HS-5 (cell line): ENCODE measurements around the gene NOS1AP.
"Not testable (repeated sequence)": the region's sequence is repeated elsewhere in the genome, so short reads cannot be mapped to it uniquely, and the experiment has no call there.

Experiments
- DNase-seq: peaks from one replicate; pipeline ENCODE4 v3.0.0-alpha.2; 2012; ENCODE audit warnings: low read depth

Gene NOS1AP

DNA sequence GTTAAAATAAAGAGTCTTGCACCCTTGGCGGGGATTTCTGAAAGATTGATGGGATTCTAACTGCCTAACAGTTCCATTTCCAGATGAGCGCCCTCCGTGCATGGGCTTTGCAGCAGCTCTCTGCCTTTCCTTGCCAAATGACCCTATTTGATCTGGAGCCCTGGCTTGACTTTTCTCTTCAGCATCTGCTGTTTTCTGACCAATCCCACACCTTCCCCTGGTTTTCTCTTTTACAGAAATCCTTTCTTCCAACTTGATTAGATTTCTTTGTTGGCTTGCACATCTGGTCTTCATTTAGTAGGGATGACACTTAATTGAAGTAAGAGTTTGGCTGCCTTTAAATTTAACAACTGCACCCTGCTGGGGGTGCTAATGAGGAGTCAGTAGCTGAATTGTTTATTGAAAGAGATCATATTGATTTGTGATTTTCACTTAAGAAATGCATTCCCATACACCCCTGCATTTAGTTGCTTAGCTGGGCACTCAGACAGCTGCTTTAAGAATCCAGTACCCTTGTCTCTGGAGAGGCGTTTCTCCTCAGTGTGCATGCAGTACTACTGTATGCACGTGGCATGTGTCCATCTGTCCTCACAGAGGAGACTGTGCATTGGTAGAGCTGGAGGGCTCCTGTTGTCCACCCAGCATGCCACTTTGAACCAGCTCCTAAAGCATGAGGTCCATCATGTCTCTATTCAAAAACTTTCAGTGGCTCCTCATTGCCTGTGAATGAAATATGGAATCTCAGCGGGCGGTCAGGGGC is 99.7 kb downstream of the NOS1AP start:
- DNase-seq: no peak

- no peak for DNase-seq
These were observed 101.6 kb downstream of the NOS1AP start for GRCh38 chr1:162171111-162171510.

- no peak for DNase-seq
These were observed 103.0 kb downstream of the NOS1AP start for GRCh38 chr1:162172311-162173102.

GRCh38 chr1:162173607-162174006 is 104.1 kb downstream of the NOS1AP start:
- DNase-seq: not testable (repeated sequence)

GRCh38 chr1:162174027-162174426 is 104.5 kb downstream of the NOS1AP start:
- not testable (repeated sequence) for DNase-seq

GRCh38 chr1:162175379-162176081 is 106.0 kb downstream of the NOS1AP start:
- DNase-seq: no peak

DNA sequence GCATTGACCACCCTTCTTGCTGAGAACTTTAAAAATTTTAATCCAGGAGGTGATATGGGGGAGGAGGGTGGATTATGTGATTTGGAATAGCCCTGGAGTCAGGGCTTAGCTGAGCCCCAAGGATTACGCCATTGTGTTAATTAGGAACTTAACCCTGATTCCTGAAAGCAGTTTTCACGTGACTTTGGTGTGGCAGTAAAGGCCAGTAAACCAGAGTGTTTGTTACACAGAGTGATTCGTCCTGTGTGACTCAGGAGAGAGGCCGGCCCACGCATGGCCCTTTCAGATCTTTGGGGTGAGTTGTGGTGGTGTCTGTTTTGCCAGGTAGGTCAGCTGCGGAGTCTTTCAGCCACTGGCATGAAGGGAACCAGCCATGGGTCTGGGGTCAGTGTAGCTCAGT is 107.6 kb downstream of the NOS1AP start:
- peak; percentile 13 for DNase-seq

DNA sequence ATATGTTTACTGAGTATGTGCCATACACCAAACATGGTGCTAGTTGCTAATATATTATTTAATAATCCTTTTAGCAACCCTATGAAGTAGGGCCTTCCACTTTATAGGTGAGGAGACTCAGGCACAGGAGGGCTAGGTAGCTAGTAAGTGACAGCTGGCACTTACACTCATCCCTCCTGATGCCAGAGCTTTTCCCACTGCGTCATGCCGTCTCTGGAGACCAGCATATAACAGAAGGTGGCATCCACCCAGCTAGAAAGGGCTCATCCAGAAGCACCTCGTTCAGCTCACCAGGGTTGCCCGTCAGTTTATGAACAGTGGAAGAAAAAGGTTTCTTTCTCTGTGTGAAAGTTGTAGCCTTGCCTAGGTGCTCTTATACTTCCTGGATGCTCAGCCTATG is 108.9 kb downstream of the NOS1AP start:
- DNase-seq: no peak

GRCh38 chr1:162179121-162179520 is 109.6 kb downstream of the NOS1AP start:
- no peak for DNase-seq

- no peak for DNase-seq
These were observed 111.3 kb downstream of the NOS1AP start for GRCh38 chr1:162180813-162181212.

DNA sequence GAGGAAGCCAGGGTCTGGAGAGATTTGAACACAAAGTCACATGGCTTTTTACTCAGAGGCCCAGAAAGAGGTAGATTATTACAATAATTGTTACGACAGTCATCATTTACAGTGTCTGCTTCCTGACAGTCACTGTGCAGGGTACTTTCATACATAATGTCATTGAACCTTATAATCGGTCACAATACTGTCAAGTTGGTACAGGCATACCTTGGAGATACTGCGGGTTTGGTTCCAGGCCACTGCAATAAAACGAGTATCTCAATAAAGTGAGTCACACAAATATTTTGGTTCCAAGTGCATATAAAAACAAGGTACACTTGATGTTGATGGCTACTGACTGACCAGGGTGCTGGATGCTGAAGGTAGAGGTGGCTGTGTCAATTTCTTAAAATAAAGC is 112.6 kb downstream of the NOS1AP start:
- DNase-seq: no peak

DNA sequence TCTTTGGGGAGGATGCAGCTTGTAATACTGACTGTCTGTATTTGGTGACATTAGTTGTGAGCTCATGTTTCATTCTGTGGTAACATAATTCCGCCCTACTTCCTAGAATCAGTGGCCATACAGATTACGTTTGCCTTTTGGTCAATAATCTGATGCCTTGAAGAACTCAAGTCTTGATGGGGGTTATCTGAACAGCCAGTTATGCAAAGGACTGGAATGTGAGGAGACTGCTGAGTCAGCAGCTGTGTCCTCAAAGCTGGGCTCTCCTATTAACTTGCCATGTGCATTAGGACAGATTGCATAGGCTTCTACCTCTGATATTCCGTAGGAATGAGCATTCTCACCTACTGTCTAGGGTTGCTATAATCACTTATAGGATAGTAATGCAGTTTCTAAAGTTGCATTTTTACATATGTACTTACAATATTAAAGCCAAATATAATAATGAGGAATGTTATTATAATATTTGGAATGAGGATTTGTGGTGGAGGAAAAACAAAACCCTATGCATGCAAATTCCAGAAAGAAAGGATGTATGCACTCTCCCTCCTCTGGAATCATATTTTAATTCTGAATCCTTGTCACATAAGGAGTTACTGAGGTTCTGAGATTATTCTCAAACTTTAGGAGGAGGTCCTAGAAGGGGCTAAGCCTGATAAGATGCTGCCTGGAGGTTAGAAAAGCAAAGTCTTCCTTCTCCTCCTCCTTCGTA is 116.0 kb downstream of the NOS1AP start:
- DNase-seq: no peak

- no peak for DNase-seq
These were observed 116.5 kb downstream of the NOS1AP start for GRCh38 chr1:162186026-162186374.

- no peak for DNase-seq
These were observed 116.9 kb downstream of the NOS1AP start for GRCh38 chr1:162186406-162186805.

DNA sequence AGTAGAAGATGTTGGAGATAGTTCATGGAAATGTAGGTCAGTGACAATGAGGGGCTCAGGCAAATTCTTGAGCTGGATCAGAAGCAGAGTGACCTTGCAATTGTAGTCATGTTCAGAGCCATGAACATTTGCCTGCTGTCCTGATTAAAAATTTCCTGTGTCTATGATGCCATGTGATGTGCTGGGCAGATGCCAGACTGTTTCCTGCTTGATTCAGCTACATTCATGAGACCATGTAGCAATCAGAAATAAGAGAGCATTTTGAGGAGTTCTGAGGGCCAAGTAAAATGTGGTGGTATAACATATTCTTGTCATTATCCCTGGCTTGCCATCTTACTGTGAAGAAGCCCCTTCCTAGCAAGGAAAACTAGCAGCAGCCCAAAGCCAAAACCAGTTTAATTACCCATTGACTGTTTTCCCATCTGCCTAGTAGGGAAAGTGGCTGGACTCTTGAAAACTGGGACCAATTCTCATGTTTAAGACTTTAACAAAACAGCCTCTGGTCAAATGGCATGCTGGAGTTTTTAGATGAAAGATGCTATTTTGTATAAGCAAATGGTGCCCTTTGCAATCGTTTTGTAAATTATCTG is 118.3 kb downstream of the NOS1AP start:
- no peak for DNase-seq

DNA sequence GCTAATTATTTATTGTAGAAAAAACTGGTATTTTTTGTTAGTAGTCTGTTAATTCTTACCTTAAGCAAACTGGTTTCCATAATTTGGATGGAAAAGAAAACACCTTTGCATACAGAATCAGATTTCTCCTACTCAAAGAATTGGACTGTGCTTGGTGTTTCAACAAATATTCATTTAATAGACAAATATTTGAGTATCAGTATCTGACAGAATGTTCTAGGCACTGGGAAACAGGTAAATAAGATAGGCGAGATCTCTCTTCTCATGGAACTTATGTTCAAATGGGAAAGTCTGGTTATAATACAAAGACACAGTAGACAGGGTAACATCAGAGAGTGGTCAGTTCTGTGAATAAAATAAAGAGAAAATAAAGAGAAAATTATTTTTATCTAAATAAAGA is 119.9 kb downstream of the NOS1AP start:
- DNase-seq: no peak

DNA sequence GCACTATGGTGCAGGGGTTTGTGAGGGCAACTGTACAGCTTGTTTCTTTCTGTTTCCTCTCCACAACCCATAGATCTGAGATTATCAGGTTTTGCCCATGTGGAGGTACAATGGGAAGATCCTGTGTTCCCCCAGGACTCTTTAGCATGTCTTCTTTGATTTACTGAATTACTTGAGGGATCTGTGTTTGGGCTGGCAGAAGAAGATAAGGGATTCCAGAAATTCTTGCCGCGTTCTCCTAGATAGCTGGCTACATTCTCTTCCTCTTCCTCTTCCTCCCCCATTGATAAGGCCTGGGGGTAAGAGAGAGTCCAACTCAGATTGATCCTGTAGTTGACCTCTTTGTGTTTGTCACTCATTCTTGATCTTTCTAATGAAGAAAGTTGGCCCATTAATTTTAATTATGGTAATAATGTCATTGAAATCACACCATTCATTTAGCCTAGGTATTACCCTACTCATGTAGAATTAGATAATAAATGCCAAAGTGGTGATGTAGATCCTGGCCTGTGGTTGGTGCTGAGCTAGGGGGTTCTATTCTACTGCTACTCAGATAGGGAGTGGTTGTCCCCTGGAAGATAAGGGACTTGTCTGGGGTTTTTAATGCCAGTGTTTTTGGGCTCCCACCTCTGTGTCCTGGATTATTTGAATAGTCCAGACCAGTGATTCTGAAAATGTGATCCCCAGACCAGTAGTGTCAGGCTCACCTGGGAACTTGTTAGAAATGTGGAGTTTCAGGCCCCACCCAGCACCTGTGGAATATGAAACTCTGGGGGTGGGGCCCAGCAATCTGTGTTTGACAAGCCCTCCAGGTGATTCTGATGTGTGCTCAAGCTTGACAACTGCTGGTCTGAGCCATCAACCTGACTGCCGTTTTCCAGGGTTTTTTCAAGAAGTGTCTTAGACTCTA is 122.2 kb downstream of the NOS1AP start:
- no peak for DNase-seq

DNA sequence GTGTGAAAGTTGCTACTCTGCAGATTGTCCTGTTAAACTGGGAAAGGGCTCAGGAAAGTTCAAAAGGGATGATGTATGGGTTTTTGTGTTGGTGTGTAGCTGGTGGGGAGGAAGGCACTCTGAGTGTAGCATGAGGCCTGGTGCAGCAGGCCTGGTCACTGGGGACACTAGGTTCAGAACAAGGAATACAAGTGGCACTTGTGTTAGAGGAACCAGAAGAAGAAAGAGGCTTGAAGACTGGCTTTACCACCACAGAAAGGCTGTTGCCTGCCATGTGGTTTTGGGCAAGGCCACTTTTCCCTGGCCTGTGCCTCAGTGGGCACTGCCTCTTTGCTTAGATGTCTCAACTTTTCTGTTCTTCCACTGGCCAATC is 122.8 kb downstream of the NOS1AP start:
- no peak for DNase-seq

DNA sequence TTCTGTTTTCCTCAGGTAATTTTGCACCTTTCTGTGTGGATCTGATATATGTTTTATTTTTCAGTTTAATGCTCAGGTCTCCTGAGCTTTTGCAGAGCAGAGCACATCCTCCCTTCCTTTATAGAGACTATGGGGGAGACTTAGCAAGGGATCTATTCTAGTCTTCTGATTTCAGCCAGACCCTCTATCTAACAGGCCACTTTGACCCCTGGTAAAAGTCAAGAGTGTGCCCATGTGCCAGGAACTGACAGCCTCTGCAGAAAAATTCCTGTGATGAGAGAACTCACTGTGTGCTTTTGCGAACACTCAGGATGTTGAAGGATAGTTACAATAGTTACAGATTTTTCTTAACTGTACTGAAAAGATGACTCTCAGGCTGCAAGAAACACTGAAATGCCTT is 123.3 kb downstream of the NOS1AP start:
- DNase-seq: no peak

- DNase-seq: no peak
These were observed 123.7 kb downstream of the NOS1AP start for GRCh38 chr1:162193221-162193620.

DNA sequence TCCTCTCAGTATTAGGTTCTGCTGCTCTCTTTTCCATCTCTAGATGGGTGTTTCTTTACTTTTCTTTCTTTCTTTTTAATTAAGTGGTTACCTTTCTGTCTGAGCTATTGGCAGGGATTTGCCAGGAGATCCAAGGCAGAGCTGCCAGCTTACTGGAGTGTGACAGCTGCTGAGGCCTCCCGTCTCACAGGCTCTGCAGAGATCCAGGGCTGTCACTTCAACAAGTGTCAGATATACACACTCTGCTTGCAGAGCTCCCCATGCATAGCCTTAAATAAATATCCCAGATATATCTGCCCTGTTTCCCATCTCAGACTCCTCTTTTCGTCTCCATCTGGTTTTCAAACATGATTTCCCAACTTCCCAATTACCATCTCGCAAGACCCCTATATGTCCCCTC is 124.3 kb downstream of the NOS1AP start:
- DNase-seq: no peak
